H1 (cell line): ENCODE results near the gene TMEM54. TPM values are rescaled to one million over a fixed set of nuclear protein-coding genes. Genes with fewer than 3 reads are reported as not detected.

Experiments
- CTCF ChIA-PET: fragments of 300-600 bp; sonication (Branson Sonifier 250); formaldehyde crosslinking; loops from one replicate; lab custom pipeline; 2021; ENCODE audit not compliant: partially characterized antibody; lab: Charles Lee
- POLR2A ChIA-PET: fragments of 300-600 bp; sonication (Branson Sonifier 250); formaldehyde crosslinking; loops from one replicate; lab custom pipeline; 2021; ENCODE audit warnings: inconsistent platforms; ENCODE audit not compliant: partially characterized antibody; lab: Charles Lee
- DNase-seq, 2 experiments: peaks; one replicate each; pipeline versions ENCODE4 v3.0.0 to v3.0.0-alpha.2; 2010 to 2022; ENCODE audit warnings: low spot score in 2 of 2, low read depth in 1 of 2, mixed read lengths in 1 of 2
- FAIRE-seq: peaks from 2 replicates; lab custom pipeline; 2011; peaks lifted over from hg19 to GRCh38; lab: Jason Lieb, UNC
- H2AFZ ChIP-seq: 2 replicates; pipeline ENCODE4 v1.8.1; 2012; ENCODE audit warnings: low read length, inconsistent platforms
- H2AK5ac ChIP-seq: 2 replicates; pipeline ENCODE4 v1.6.1; 2013; ENCODE audit warnings: low read depth, low read length
- H2BK120ac ChIP-seq: replicated peaks from 2 replicates; pipeline ENCODE3; 2013; ENCODE audit warnings: low read depth, low read length, inconsistent platforms
- H2BK12ac ChIP-seq: 2 replicates; pipeline ENCODE4 v1.6.1; 2013; ENCODE audit warnings: low read depth, low read length
- H2BK15ac ChIP-seq: 2 replicates; pipeline ENCODE4 v1.6.1; 2013; ENCODE audit warnings: low read length
- H2BK20ac ChIP-seq: 2 replicates; pipeline ENCODE4 v1.6.1; 2013; ENCODE audit warnings: low read length
- H2BK5ac ChIP-seq: 2 replicates; pipeline ENCODE4 v1.6.1; 2013; ENCODE audit warnings: low read depth, low read length
- H3K14ac ChIP-seq: 2 replicates; pipeline ENCODE4 v1.6.1; 2013; ENCODE audit warnings: inconsistent platforms; ENCODE audit not compliant: insufficient read length
- H3K18ac ChIP-seq: 2 replicates; pipeline ENCODE4 v1.6.1; 2013; ENCODE audit warnings: low read length; ENCODE audit errors: extremely low read depth
- H3K23ac ChIP-seq: 2 replicates; pipeline ENCODE4 v1.6.1; 2013; ENCODE audit warnings: inconsistent platforms; ENCODE audit not compliant: insufficient read length
- H3K23me2 ChIP-seq: 2 replicates; pipeline ENCODE4 v1.6.1; 2013; ENCODE audit warnings: low read depth, low read length
- H3K27ac ChIP-seq: 2 replicates; pipeline ENCODE4 v1.6.1; 2011; ENCODE audit warnings: low read depth, low read length, inconsistent platforms
- H3K27me3 ChIP-seq, 4 experiments: replicated peaks in 1 of 4; 1 replicate in 1 of 4; 2 replicates in 3 of 4; pipeline versions ENCODE4 v1.6.1 to v1.8.1; 2011 to 2013; ENCODE audit warnings: low read length in 3 of 4, mild to moderate bottlenecking in 3 of 4, inconsistent platforms in 2 of 4, mixed read lengths in 2 of 4, moderate library complexity in 1 of 4; ENCODE audit not compliant: control insufficient read depth in 3 of 4, insufficient read depth in 3 of 4; ENCODE audit errors: extremely low read depth in 1 of 4
- H3K36me3 ChIP-seq, 4 experiments: 2 replicates each; pipeline versions ENCODE4 v1.6.1 to v1.8.1; 2011 to 2013; ENCODE audit warnings: mild to moderate bottlenecking in 4 of 4, low read length in 3 of 4, moderate library complexity in 2 of 4, control low read depth in 1 of 4, inconsistent platforms in 1 of 4; ENCODE audit not compliant: insufficient read depth in 4 of 4, control insufficient read depth in 2 of 4
- H3K4ac ChIP-seq: replicated peaks from 2 replicates; pipeline ENCODE3; 2013; ENCODE audit warnings: low read length, low read depth, mixed read lengths, inconsistent platforms; ENCODE audit not compliant: insufficient read length
- H3K4me1 ChIP-seq, 4 experiments: replicated peaks in 1 of 4; 1 replicate in 1 of 4; 2 replicates in 3 of 4; pipeline versions ENCODE4 v1.6.1 to v1.8.1; 2011 to 2013; ENCODE audit warnings: low read length in 3 of 4, inconsistent platforms in 2 of 4, mixed read lengths in 1 of 4; ENCODE audit not compliant: insufficient read depth in 4 of 4, control insufficient read depth in 3 of 4
- H3K4me2 ChIP-seq, 2 experiments: 2 replicates each; pipeline versions ENCODE4 v1.6.1 to v1.8.1; 2011 to 2013; ENCODE audit warnings: low read depth in 2 of 2, low read length in 2 of 2, control low read depth in 1 of 2, inconsistent platforms in 1 of 2, mild to moderate bottlenecking in 1 of 2; ENCODE audit not compliant: insufficient read depth in 1 of 2
- H3K4me3 ChIP-seq, 4 experiments: fragments of 200-600, 300-600 bp in 1 of 4; sonication (generic), shearing (Covaris generic), sonication (Bioruptor Twin) in 1 of 4; 2 replicates each; pipeline versions ENCODE4 v1.5.1 to v1.8.1; 2011 to 2016; ENCODE audit warnings: low read length in 4 of 4, low read depth in 3 of 4, control low read depth in 2 of 4, inconsistent platforms in 2 of 4, mild to moderate bottlenecking in 2 of 4, mixed read lengths in 1 of 4, moderate library complexity in 1 of 4; ENCODE audit not compliant: insufficient read depth in 2 of 4; ENCODE audit errors: extremely low read depth in 1 of 4
- H3K56ac ChIP-seq: replicated peaks from 2 replicates; pipeline ENCODE3; 2013; ENCODE audit warnings: low read depth, mild to moderate bottlenecking, mixed read lengths, low read length, inconsistent platforms; ENCODE audit not compliant: insufficient read length
- H3K79me1 ChIP-seq: 2 replicates; pipeline ENCODE4 v1.6.1; 2013; ENCODE audit warnings: low read depth, low read length, control low read depth
- H3K79me2 ChIP-seq, 2 experiments: 2 replicates each; pipeline versions ENCODE4 v1.6.1 to v1.8.1; 2012 to 2013; ENCODE audit warnings: low read length in 2 of 2, mild to moderate bottlenecking in 2 of 2, inconsistent platforms in 1 of 2; ENCODE audit not compliant: insufficient read depth in 2 of 2, control insufficient read depth in 1 of 2
- H3K9ac ChIP-seq, 4 experiments: replicated peaks in 1 of 4; 1 replicate in 1 of 4; 2 replicates in 3 of 4; pipeline versions ENCODE4 v1.6.1 to v1.8.1; 2011 to 2013; ENCODE audit warnings: low read depth in 3 of 4, low read length in 3 of 4, control low read depth in 2 of 4, mild to moderate bottlenecking in 2 of 4, moderate library complexity in 2 of 4, inconsistent platforms in 1 of 4; ENCODE audit errors: extremely low read depth in 1 of 4
- H3K9me3 ChIP-seq, 2 experiments: 2 replicates each; pipeline versions ENCODE4 v1.6.1 to v1.8.1; 2012 to 2013; ENCODE audit warnings: mild to moderate bottlenecking in 2 of 2, moderate library complexity in 2 of 2, control low read depth in 1 of 2, inconsistent platforms in 1 of 2, low read depth in 1 of 2, low read length in 1 of 2, mixed read lengths in 1 of 2; ENCODE audit not compliant: insufficient read depth in 2 of 2
- H4K20me1 ChIP-seq, 2 experiments: replicated peaks in 1 of 2; 2 replicates each; pipeline versions ENCODE3 to v1.8.1; 2011 to 2013; ENCODE audit warnings: inconsistent platforms in 2 of 2, low read length in 2 of 2, mild to moderate bottlenecking in 1 of 2; ENCODE audit not compliant: insufficient read depth in 2 of 2, control insufficient read depth in 1 of 2
- H4K5ac ChIP-seq: 2 replicates; pipeline ENCODE4 v1.6.1; 2013; ENCODE audit warnings: low read length, low read depth, mixed read lengths, inconsistent platforms; ENCODE audit not compliant: insufficient read length
- H4K8ac ChIP-seq: 2 replicates; pipeline ENCODE4 v1.8.0; 2013; ENCODE audit warnings: mild to moderate bottlenecking, moderate library complexity, low read length, inconsistent platforms; ENCODE audit not compliant: insufficient read depth; ENCODE audit errors: extremely low read depth
- H4K91ac ChIP-seq: replicated peaks from 2 replicates; pipeline ENCODE3; 2013; ENCODE audit warnings: low read length, mixed read lengths, inconsistent platforms; ENCODE audit not compliant: insufficient read length
- JUND ChIP-seq: IDR thresholded peaks from 2 replicates; pipeline ENCODE4 v1.6.1; 2011; ENCODE audit warnings: mild to moderate bottlenecking, improper control_type of control experiment, low read length
- TEAD4 ChIP-seq: IDR thresholded peaks from 2 replicates; pipeline ENCODE4 v1.6.1; 2012; ENCODE audit warnings: low read depth, low read length, inconsistent platforms, mixed read lengths
- WGBS, 2 experiments: shearing (Covaris generic) in 1 of 2; methylation state at CpG; one replicate each; pipeline versions ENCODE4 v1.1.6 to v1.1.7; 2013 to 2015; ENCODE audit warnings: low lambda C conversion rate in 2 of 2, mixed read lengths in 2 of 2, inconsistent platforms in 1 of 2, low coverage in 1 of 2, missing lambda C conversion rate in 1 of 2; ENCODE audit not compliant: insufficient replicate concordance in 2 of 2, insufficient coverage in 1 of 2, insufficient read length in 1 of 2; ENCODE audit errors: extremely low coverage in 1 of 2, missing lambda C conversion rate in 1 of 2; 5-methylcytosine and 5-hydroxymethylcytosine counted together
- polyA plus RNA-seq, 7 experiments: library from polyadenylated mRNA; depleted of rRNA in 3 of 7; stranded (reverse) in 5 of 7; unstranded in 2 of 7; fragments of >200 nt in 5 of 7; fragments of 200-250 nt in 2 of 7; gene quantifications; 1 replicate in 5 of 7; 2 replicates in 1 of 7; 4 replicates in 1 of 7; pipeline versions ENCODE4 v1.2.1 to v1.2.3, GENCODE V29; 2011 to 2013; ENCODE audit warnings: missing spikeins in 2 of 7, mixed read lengths in 2 of 7
- total RNA-seq: library from RNA; stranded (reverse); fragmentation: NEBNext Ultra II Directional; extraction: Animal tissue kit (Norgen Biotek cat#: 25700); gene quantifications from 2 replicates; pipeline ENCODE4 v1.2.1, GENCODE V29; 2021

Gene TMEM54
- total and polyA plus RNA-seq, 2 of the 8 experiments (the other 6 are each of a cell fraction or from before 2014, with no cell fraction given), result 9.5 to 58.7 TPM

- H3K4me2 ChIP-seq, result no peak overlapping the region
- TF ChIP-seq JUND (no peak), TEAD4 (no peak)
- no peak overlapping the region for H3K23ac ChIP-seq
- H3K27me3 ChIP-seq, result peaks cover 6 to 25% (median 23%) of the 10 kb centered on the region in 4 experiments
- peaks cover 0 to 4% (median 1%) of the 10 kb centered on the region in 4 experiments; a peak in 2 of 7 replicates for H3K4me1 ChIP-seq
- H3K36me3 ChIP-seq, result no peaks in the 10 kb centered on the region
- no peak overlapping the region for H3K27ac ChIP-seq
- no peak for DNase-seq
- no peak overlapping the region for H3K9ac ChIP-seq
- H3K56ac ChIP-seq, result no peak overlapping the region
- FAIRE-seq, result no peak
- no peak overlapping the region for H3K4me3 ChIP-seq
- no peak overlapping the region for H4K91ac ChIP-seq
- no peak overlapping the region for H3K18ac ChIP-seq
- no peak overlapping the region for H2BK5ac ChIP-seq
- no peaks in the 10 kb centered on the region for H3K79me2 ChIP-seq
- no peak overlapping the region for H3K4ac ChIP-seq
- H3K9me3 ChIP-seq, result no peaks in the 10 kb centered on the region
- no peak overlapping the region for H2BK12ac ChIP-seq
- peaks cover 5% of the 10 kb centered on the region; the same call in 1 of the 2 replicates for H3K23me2 ChIP-seq
- ChIA-PET POLR2A (interaction anchor here (1.5 kb wide), 1 partner anchor 13 kb away, joined by 3 read pairs; no protein-coding TSS in a partner anchor), CTCF (interaction anchor here (1.0 to 4.3 kb wide), 6 partner anchors 13 to 135 kb away, joined by 3 to 24 read pairs (median 8); no protein-coding TSS in a partner anchor)
- H2BK120ac ChIP-seq, result no peak overlapping the region
- H4K8ac ChIP-seq, result no peak overlapping the region
- 94% methylated on average over 11 of the region's 11 CpGs; no CpG with 5 or more reads in 1 of the 2 experiments for WGBS, 2 experiments
- H3K79me1 ChIP-seq, result no peaks in the 10 kb centered on the region
- no peak overlapping the region for H4K5ac ChIP-seq
- no peak overlapping the region for H2AK5ac ChIP-seq
- H2BK15ac ChIP-seq, result no peak overlapping the region
- no peak overlapping the region for H2AFZ ChIP-seq
- H3K14ac ChIP-seq, result no peak overlapping the region
- H4K20me1 ChIP-seq, result no peaks in the 10 kb centered on the region
- no peak overlapping the region for H2BK20ac ChIP-seq
Observed at GRCh38 chr1:32919811-32920733, 18.9 kb upstream of the TMEM54 start.
